Left ventricle myocardium inferior (tissue), 1 donor: ENCODE results near the gene EXOC1. TPM values are rescaled to one million over a fixed set of nuclear protein-coding genes. Genes with fewer than 3 reads are reported as not detected.

Experiments used
- DNase-seq: peaks from one replicate; pipeline ENCODE4 v3.0.0-alpha.2; 2020
- H3K27ac ChIP-seq: fragments of 200-600 bp; replicated peaks from 2 replicates; pipeline ENCODE4 v1.8.0; 2021
- H3K27me3 ChIP-seq: fragments of 200-600 bp; 2 replicates; pipeline ENCODE4 v1.8.0; 2021; ENCODE audit warnings: low read depth
- H3K36me3 ChIP-seq: fragments of 200-600 bp; 2 replicates; pipeline ENCODE4 v1.8.0; 2021
- H3K4me1 ChIP-seq: fragments of 200-600 bp; 2 replicates; pipeline ENCODE4 v1.8.0; 2021
- H3K4me3 ChIP-seq: fragments of 200-600 bp; 2 replicates; pipeline ENCODE4 v1.8.0; 2021; ENCODE audit warnings: mild to moderate bottlenecking, moderate library complexity
- H3K9me3 ChIP-seq: fragments of 200-600 bp; replicated peaks from 2 replicates; pipeline ENCODE4 v1.8.0; 2021
- CTCF ChIP-seq: fragments of 200-600 bp; IDR thresholded peaks from 2 replicates; pipeline ENCODE4 v1.8.0; 2021; ENCODE audit warnings: antibody characterized with exemption, mild to moderate bottlenecking, borderline replicate concordance
- intact Hi-C: fragments of 100-400 bp; cut with micrococcal nuclease; formaldehyde crosslinking; loops from one replicate; pipeline ENCODE4 v1.11.0; 2022
- total RNA-seq: library from RNA; stranded (reverse); fragmentation: NEBNext Ultra II Directional; extraction: Animal tissue kit (Norgen Biotek cat#: 25700); gene quantifications from one replicate; pipeline ENCODE4 v1.2.1, GENCODE V29; 2021
- donor health status: DM: no; HTN: yes; CAD: no; lungs with severe emphysema.

The EXOC1 gene
- total RNA-seq, 1 donor from 2014 or later = 20.3 TPM

GRCh38 chr4:55951191-55951922 is 97.9 kb downstream of the EXOC1 start:
- intact Hi-C loops = no loop called here

More at GRCh38 chr4:55951191-55951922, 97.9 kb downstream of the EXOC1 start:
- TF ChIP-seq CTCF = no peak
- no peak for DNase-seq
- H3K27me3 ChIP-seq = no peaks in the 10 kb centered on the region
- peaks cover 23% of the 10 kb centered on the region for H3K36me3 ChIP-seq
- H3K9me3 ChIP-seq = no peaks in the 10 kb centered on the region
- H3K4me3 ChIP-seq = no peak overlapping the region
- H3K4me1 ChIP-seq = peaks cover 27% of the 10 kb centered on the region
- H3K27ac ChIP-seq = no peak overlapping the region

Other genes with a start within 250 kb of the EXOC1 start
- gene NMU, start 217.3 kb upstream of the EXOC1 start, total RNA-seq = not detected
- not detected for gene EXOC1L, start 33.9 kb upstream of the EXOC1 start, total RNA-seq
- gene CEP135, start 95.3 kb downstream of the EXOC1 start, total RNA-seq = 2.5 TPM